Measurements from ENCODE around the gene SMAP2. TPM values are rescaled to one million over a fixed set of nuclear protein-coding genes. Genes with fewer than 3 reads are reported as not detected.

The SMAP2 gene
- polyA plus RNA-seq, 3 donors, result 302 to 382 (median 359) TPM

DNA sequence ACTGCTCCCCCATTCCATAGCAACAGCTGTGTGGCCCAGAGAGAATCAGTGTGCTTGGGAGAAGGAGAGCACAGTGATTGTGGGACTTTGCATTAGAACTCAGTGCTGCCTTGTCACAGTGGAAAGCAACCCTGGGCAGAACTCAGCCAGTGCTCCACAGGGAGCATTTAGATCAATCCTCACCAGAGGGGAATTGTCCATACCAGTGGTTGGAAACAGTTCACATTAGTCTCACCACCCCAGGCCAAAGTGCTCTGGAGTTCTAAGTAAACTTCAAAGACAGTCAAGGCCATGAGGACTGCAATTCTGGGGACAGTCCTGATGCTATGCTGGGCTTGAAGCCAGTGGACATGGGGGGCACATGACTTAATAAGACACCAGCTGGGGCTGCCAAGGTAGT is 12.9 kb upstream of the SMAP2 start:
- Histone ChIP-seq H2AFZ (ENCODE audit: insufficient read depth, low read depth, low read length, poor library complexity, severe bottlenecking) (no peak overlapping the region), H3K27ac (ENCODE audit: low read depth in 1 of 2, low read length in 2 of 2) (peak overlapping the region in 1 of 2 donors; percentile 7), H3K9ac (ENCODE audit: insufficient read depth, low read length, poor library complexity, severe bottlenecking) (no peak overlapping the region), H3K9me3 (replicated peaks in 1 of 2; ENCODE audit: control insufficient read depth in 1 of 2, insufficient read depth in 1 of 2, low read length in 2 of 2) (peaks cover 4 to 8% of the 10 kb centered on the region in 2 donors), H4K20me1 (ENCODE audit: insufficient read depth, low read length) (peaks cover 26% of the 10 kb centered on the region), H3K4me3 (replicated peaks in 1 of 3; ENCODE audit: low read depth in 2 of 3, low read length in 3 of 3) (no peak overlapping the region), H3K36me3 (replicated peaks in 1 of 2; ENCODE audit: control insufficient read depth in 1 of 2, insufficient read depth in 2 of 2, low read length in 2 of 2) (peaks cover 12 to 57% of the 10 kb centered on the region in 2 donors), H3K79me2 (ENCODE audit: insufficient read depth, low read length) (peaks cover 18% of the 10 kb centered on the region), H3K4me1 (ENCODE audit: control insufficient read depth in 1 of 2, insufficient read depth in 2 of 2, low read length in 2 of 2) (peaks cover 41 to 48% of the 10 kb centered on the region in 2 donors), H3K4me2 (replicated peaks; ENCODE audit: extremely low read depth, low read length, poor library complexity, severe bottlenecking) (no peak overlapping the region), H3K27me3 (ENCODE audit: control insufficient read depth in 2 of 2, insufficient read depth in 2 of 2, low read length in 2 of 2) (no peaks in the 10 kb centered on the region)
- Mint-ChIP-seq H3K4me1 (peaks cover 46% of the 10 kb centered on the region), H3K27ac (peak overlapping the region in 2 of 7 donors; percentile 37 to 66), H3K4me3 (no peak overlapping the region), H3K9me3 (peaks cover 8 to 23% (median 14%) of the 10 kb centered on the region in 7 donors), H3K27me3 (ENCODE audit: low read depth in 3 of 3) (peaks cover 0 to 4% (median 3%) of the 10 kb centered on the region in 3 donors), H3K36me3 (peaks cover 58 to 75% of the 10 kb centered on the region in 2 donors)
- intact Hi-C loops (cut with micrococcal nuclease), result no loop called here
- DNase-seq, result no peak
- TF ChIP-seq, protein P1, sequence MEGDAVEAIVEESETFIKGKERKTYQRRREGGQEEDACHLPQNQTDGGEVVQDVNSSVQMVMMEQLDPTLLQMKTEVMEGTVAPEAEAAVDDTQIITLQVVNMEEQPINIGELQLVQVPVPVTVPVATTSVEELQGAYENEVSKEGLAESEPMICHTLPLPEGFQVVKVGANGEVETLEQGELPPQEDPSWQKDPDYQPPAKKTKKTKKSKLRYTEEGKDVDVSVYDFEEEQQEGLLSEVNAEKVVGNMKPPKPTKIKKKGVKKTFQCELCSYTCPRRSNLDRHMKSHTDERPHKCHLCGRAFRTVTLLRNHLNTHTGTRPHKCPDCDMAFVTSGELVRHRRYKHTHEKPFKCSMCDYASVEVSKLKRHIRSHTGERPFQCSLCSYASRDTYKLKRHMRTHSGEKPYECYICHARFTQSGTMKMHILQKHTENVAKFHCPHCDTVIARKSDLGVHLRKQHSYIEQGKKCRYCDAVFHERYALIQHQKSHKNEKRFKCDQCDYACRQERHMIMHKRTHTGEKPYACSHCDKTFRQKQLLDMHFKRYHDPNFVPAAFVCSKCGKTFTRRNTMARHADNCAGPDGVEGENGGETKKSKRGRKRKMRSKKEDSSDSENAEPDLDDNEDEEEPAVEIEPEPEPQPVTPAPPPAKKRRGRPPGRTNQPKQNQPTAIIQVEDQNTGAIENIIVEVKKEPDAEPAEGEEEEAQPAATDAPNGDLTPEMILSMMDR (IDR thresholded peaks at IDR 0.05), result no peak

DNA sequence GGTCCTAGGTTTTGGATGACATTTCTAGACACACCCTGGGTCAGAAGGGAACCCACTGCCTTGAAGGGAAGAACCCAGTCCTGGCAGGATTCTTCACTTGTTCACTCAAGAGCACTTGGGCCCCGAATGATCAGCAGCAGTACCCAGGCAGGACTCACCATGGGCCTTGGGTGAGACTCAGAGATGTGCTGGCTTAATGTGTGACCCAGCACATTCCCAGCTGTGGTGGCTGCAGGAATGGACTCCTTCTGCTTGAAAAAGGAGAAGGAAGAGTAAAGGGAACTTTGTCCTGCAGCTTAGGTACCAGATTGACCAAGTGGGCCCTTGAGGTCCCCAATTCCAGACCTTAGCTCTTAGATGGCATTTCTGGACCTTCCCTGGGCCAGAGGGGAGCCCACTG is 12.3 kb upstream of the SMAP2 start:
- H3K4me3 ChIP-seq (replicated peaks in 1 of 3; ENCODE audit: low read depth in 2 of 3, low read length in 3 of 3), result no peak overlapping the region
- peak in 2 of 3 donors; percentile 23 to 36 for DNase-seq
- peak overlapping the region; percentile 2 to 7 for H3K27ac ChIP-seq (ENCODE audit: low read depth in 1 of 2, low read length in 2 of 2)
- Mint-ChIP-seq H3K4me1 (peaks cover 40% of the 10 kb centered on the region), H3K27ac (peak overlapping the region; percentile 12 to 76 (median 58)), H3K4me3 (no peak overlapping the region), H3K36me3 (peaks cover 56 to 69% of the 10 kb centered on the region in 2 donors), H3K9me3 (peaks cover 8 to 23% (median 14%) of the 10 kb centered on the region in 7 donors), H3K27me3 (ENCODE audit: low read depth in 3 of 3) (peaks cover 0 to 4% (median 3%) of the 10 kb centered on the region in 3 donors)
- peaks cover 4 to 8% of the 10 kb centered on the region in 2 donors for H3K9me3 ChIP-seq (replicated peaks in 1 of 2; ENCODE audit: control insufficient read depth in 1 of 2, insufficient read depth in 1 of 2, low read length in 2 of 2)
- peak overlapping the region; percentile 31 for H3K4me2 ChIP-seq (replicated peaks; ENCODE audit: extremely low read depth, low read length, poor library complexity, severe bottlenecking)
- peaks cover 12 to 57% of the 10 kb centered on the region in 2 donors for H3K36me3 ChIP-seq (replicated peaks in 1 of 2; ENCODE audit: control insufficient read depth in 1 of 2, insufficient read depth in 2 of 2, low read length in 2 of 2)
- H3K9ac ChIP-seq (ENCODE audit: insufficient read depth, low read length, poor library complexity, severe bottlenecking), result no peak overlapping the region
- peaks cover 12% of the 10 kb centered on the region for H3K79me2 ChIP-seq (ENCODE audit: insufficient read depth, low read length)
- WGBS (ENCODE audit: insufficient coverage), result 100% methylated on average over 1 of the region's 1 CpG
- H3K27me3 ChIP-seq (ENCODE audit: control insufficient read depth in 2 of 2, insufficient read depth in 2 of 2, low read length in 2 of 2), result no peaks in the 10 kb centered on the region
- H4K20me1 ChIP-seq (ENCODE audit: insufficient read depth, low read length), result peaks cover 26% of the 10 kb centered on the region
- TF ChIP-seq, protein P1 (IDR thresholded peaks at IDR 0.05), result no peak
- H3K4me1 ChIP-seq (ENCODE audit: control insufficient read depth in 1 of 2, insufficient read depth in 2 of 2, low read length in 2 of 2), result peaks cover 35 to 42% of the 10 kb centered on the region in 2 donors
- no peak overlapping the region for H2AFZ ChIP-seq (ENCODE audit: insufficient read depth, low read depth, low read length, poor library complexity, severe bottlenecking)
- intact Hi-C loops (cut with micrococcal nuclease), result no loop called here

Data from CD14-positive monocyte (primary cell).